ENCODE results near the gene POLD2. TPM values are rescaled to one million over a fixed set of nuclear protein-coding genes. Genes with fewer than 3 reads are reported as not detected.

POLD2 gene
- total RNA-seq, 1 donor from 2014 or later = 147 TPM

- ATAC-seq (ENCODE audit: low read depth) = no peak
- no peaks in the 10 kb centered on the region for H3K9me3 Mint-ChIP-seq
- POLR2A ChIA-PET = interaction anchor here (0.5 kb wide), 1 partner anchor 42 kb away, joined by 3 read pairs; no protein-coding TSS in a partner anchor
- no peak within 1 kb of the TSS for H3K27ac Mint-ChIP-seq
- peaks cover 8% of the 10 kb centered on the region for H3K4me1 Mint-ChIP-seq
- TF ChIP-seq CTCF (IDR thresholded peaks at IDR 0.05) = no peak
- no peak within 1 kb of the TSS for H3K4me3 Mint-ChIP-seq
- intact Hi-C loops (cut with micrococcal nuclease) = no loop called here
- no peaks in the 10 kb centered on the region for H3K36me3 Mint-ChIP-seq (ENCODE audit: low read depth)
- CTCF ChIA-PET = no interaction called here
- H3K27me3 Mint-ChIP-seq = no peaks in the 10 kb centered on the region
- DNase-seq = no peak
These were observed 18.0 kb upstream of the POLD2 start, which contains the start of gene MYL7 for GRCh38 chr7:44141221-44141850. Gene MYL7 (minus strand): TSS chr7:44141332. CDS start chr7:44141305, 27 bp downstream.

- Mint-ChIP-seq H3K27ac (no peak overlapping the region), H3K36me3 (ENCODE audit: low read depth) (no peaks in the 10 kb centered on the region), H3K9me3 (no peaks in the 10 kb centered on the region), H3K4me3 (no peak overlapping the region), H3K4me1 (peaks cover 2% of the 10 kb centered on the region), H3K27me3 (no peaks in the 10 kb centered on the region)
- ChIA-PET CTCF (no interaction called here), POLR2A (interaction anchor here (1.1 kb wide), 1 partner anchor 37 kb away, joined by 3 read pairs; no protein-coding TSS in a partner anchor)
- TF ChIP-seq CTCF (IDR thresholded peaks at IDR 0.05) = no peak
- DNase-seq (no peak), ATAC-seq (ENCODE audit: low read depth) (no peak)
- intact Hi-C loops (cut with micrococcal nuclease) = no loop called here
These were observed 17.0 kb upstream of the POLD2 start for GRCh38 chr7:44140341-44140740.

GRCh38 chr7:44139311-44140010, 16.1 kb upstream of the POLD2 start:
- intact Hi-C loops (cut with micrococcal nuclease) = no loop called here
- DNase-seq (no peak), ATAC-seq (ENCODE audit: low read depth) (no peak)
- TF ChIP-seq CTCF (IDR thresholded peaks at IDR 0.05) = no peak
- Mint-ChIP-seq H3K36me3 (ENCODE audit: low read depth) (no peaks in the 10 kb centered on the region), H3K4me3 (no peak overlapping the region), H3K4me1 (no peaks in the 10 kb centered on the region), H3K27me3 (no peaks in the 10 kb centered on the region), H3K27ac (no peak overlapping the region), H3K9me3 (no peaks in the 10 kb centered on the region)
- POLR2A ChIA-PET = interaction anchor here (1.1 kb wide), 1 partner anchor 36 kb away, joined by 3 read pairs; no protein-coding TSS in a partner anchor
- CTCF ChIA-PET = no interaction called here

- H3K27ac Mint-ChIP-seq = no peak overlapping the region
- no peaks in the 10 kb centered on the region for H3K4me1 Mint-ChIP-seq
- ChIA-PET POLR2A (no interaction called here), CTCF (no interaction called here)
- no peaks in the 10 kb centered on the region for H3K27me3 Mint-ChIP-seq
- intact Hi-C loops (cut with micrococcal nuclease) = no loop called here
- no peaks in the 10 kb centered on the region for H3K9me3 Mint-ChIP-seq
- TF ChIP-seq CTCF (IDR thresholded peaks at IDR 0.05) = no peak
- ATAC-seq (ENCODE audit: low read depth) (no peak), DNase-seq (no peak)
- no peak overlapping the region for H3K4me3 Mint-ChIP-seq
- H3K36me3 Mint-ChIP-seq (ENCODE audit: low read depth) = no peaks in the 10 kb centered on the region
These were observed 15.3 kb upstream of the POLD2 start for GRCh38 chr7:44138698-44139097.

GRCh38 chr7:44136731-44137130, 13.4 kb upstream of the POLD2 start:
- no peak overlapping the region for H3K27ac Mint-ChIP-seq
- CTCF ChIA-PET = no interaction called here
- no peaks in the 10 kb centered on the region for H3K36me3 Mint-ChIP-seq (ENCODE audit: low read depth)

More at GRCh38 chr7:44136731-44137130, 13.4 kb upstream of the POLD2 start:
- DNase-seq (no peak), ATAC-seq (ENCODE audit: low read depth) (no peak)
- POLR2A ChIA-PET = no interaction called here
- Mint-ChIP-seq H3K4me3 (no peak overlapping the region), H3K27me3 (no peaks in the 10 kb centered on the region), H3K4me1 (no peaks in the 10 kb centered on the region), H3K9me3 (no peaks in the 10 kb centered on the region)
- TF ChIP-seq CTCF (IDR thresholded peaks at IDR 0.05) = no peak
- intact Hi-C loops (cut with micrococcal nuclease) = no loop called here
